ACC112 (cell line): Measurements from ENCODE around the gene MON2.

ENCODE experiments used
- H2AFZ ChIP-seq: fragments of 200-600 bp; sonication (generic); one replicate; pipeline ENCODE4 v1.6.0; 2017; ENCODE audit warnings: antibody characterized with exemption, low read length; ENCODE audit not compliant: unreplicated experiment
- H3K27ac ChIP-seq: fragments of 200-600 bp; sonication (generic); 2 replicates; pipeline ENCODE4 v1.5.1; 2014; ENCODE audit warnings: low read depth, mild to moderate bottlenecking, antibody characterized with exemption, low read length, moderate library complexity
- H3K27me3 ChIP-seq: fragments of 200-600 bp; sonication (generic); 2 replicates; pipeline ENCODE4 v1.6.1; 2014; ENCODE audit warnings: mild to moderate bottlenecking, antibody characterized with exemption, low read length, moderate library complexity, mixed read lengths; ENCODE audit not compliant: insufficient read depth
- H3K36me3 ChIP-seq: fragments of 200-600 bp; sonication (generic); 2 replicates; pipeline ENCODE4 v1.6.1; 2016; ENCODE audit warnings: mild to moderate bottlenecking, antibody characterized with exemption, low read length, moderate library complexity, mixed read lengths; ENCODE audit not compliant: insufficient read depth
- H3K4me1 ChIP-seq: fragments of 200-600 bp; sonication (generic); one replicate; pipeline ENCODE4 v1.6.1; 2016; ENCODE audit warnings: low read length, mixed read lengths; ENCODE audit not compliant: insufficient read depth, unreplicated experiment, control insufficient read depth
- H3K4me3 ChIP-seq: fragments of 200-600 bp; sonication (generic); 2 replicates; pipeline ENCODE4 v1.5.1; 2014; ENCODE audit warnings: mild to moderate bottlenecking, low read depth, low read length
- H3K79me2 ChIP-seq: fragments of 200-600 bp; sonication (generic); one replicate; pipeline ENCODE4 v1.6.0; 2016; ENCODE audit warnings: low read length; ENCODE audit not compliant: control insufficient read depth, unreplicated experiment, insufficient read depth

MON2 gene

GRCh38 chr12:62466594-62467491 lies at the start of gene MON2:
Gene MON2, plus strand, starts transcription at chr12:62466826. Its CDS starts 382 bp downstream, at chr12:62467208.
- H3K27me3 ChIP-seq = no peaks in the 10 kb centered on the region; the same call in none of the 2 replicates
- H3K4me3 ChIP-seq = peak within 1 kb of the TSS; percentile 85
- H3K79me2 ChIP-seq = peaks cover 50% of the 10 kb centered on the region
- H2AFZ ChIP-seq = peak within 1 kb of the TSS; percentile 98
- H3K4me1 ChIP-seq = no peaks in the 10 kb centered on the region
- H3K27ac ChIP-seq = peak within 1 kb of the TSS; percentile 55
- no peaks in the 10 kb centered on the region; the same call in 1 of the 2 replicates for H3K36me3 ChIP-seq

- Histone ChIP-seq H3K27me3 (peaks cover 18% of the 10 kb centered on the region), H3K36me3 (no peaks in the 10 kb centered on the region), H3K79me2 (no peaks in the 10 kb centered on the region), H3K4me1 (no peaks in the 10 kb centered on the region), H3K4me3 (no peak overlapping the region), H3K27ac (no peak overlapping the region), H2AFZ (no peak overlapping the region)
Measured at GRCh38 chr12:62426089-62426488, 40.5 kb upstream of the MON2 start.

- Histone ChIP-seq H3K27me3 (peaks cover 38% of the 10 kb centered on the region), H3K36me3 (no peaks in the 10 kb centered on the region), H3K4me1 (no peaks in the 10 kb centered on the region), H3K27ac (no peak overlapping the region), H3K79me2 (no peaks in the 10 kb centered on the region), H2AFZ (no peak overlapping the region), H3K4me3 (no peak overlapping the region)
Measured at GRCh38 chr12:62429457-62429856, 37.2 kb upstream of the MON2 start.

- no peaks in the 10 kb centered on the region for H3K36me3 ChIP-seq
- peak overlapping the region; percentile 44 for H2AFZ ChIP-seq
- peaks cover 34% of the 10 kb centered on the region for H3K27me3 ChIP-seq
- no peaks in the 10 kb centered on the region for H3K4me1 ChIP-seq
- H3K27ac ChIP-seq = no peak overlapping the region
- no peaks in the 10 kb centered on the region for H3K79me2 ChIP-seq
- peak overlapping the region; percentile 78 for H3K4me3 ChIP-seq
Measured at GRCh38 chr12:62434494-62435302, 31.9 kb upstream of the MON2 start.

- Histone ChIP-seq H3K79me2 (no peaks in the 10 kb centered on the region), H3K4me1 (no peaks in the 10 kb centered on the region), H3K4me3 (peak overlapping the region; percentile 78), H3K36me3 (no peaks in the 10 kb centered on the region), H2AFZ (peak overlapping the region; percentile 80), H3K27me3 (peaks cover 26% of the 10 kb centered on the region), H3K27ac (no peak overlapping the region)
Measured at GRCh38 chr12:62435303-62436163, 31.1 kb upstream of the MON2 start.

GRCh38 chr12:62436164-62436503 lies 30.5 kb upstream of the MON2 start:
- Histone ChIP-seq H3K4me3 (peak overlapping the region; percentile 78; the same call in 1 of the 2 replicates), H3K27ac (no peak overlapping the region), H3K79me2 (no peaks in the 10 kb centered on the region), H3K27me3 (peaks cover 20% of the 10 kb centered on the region), H3K36me3 (no peaks in the 10 kb centered on the region), H2AFZ (peak overlapping the region; percentile 80), H3K4me1 (no peaks in the 10 kb centered on the region)

- Histone ChIP-seq H3K27ac (no peak overlapping the region), H3K4me1 (no peaks in the 10 kb centered on the region)
Measured at GRCh38 chr12:62438098-62438692, 28.4 kb upstream of the MON2 start.

GRCh38 chr12:62446754-62447452 lies 19.7 kb upstream of the MON2 start:
- H3K36me3 ChIP-seq = no peaks in the 10 kb centered on the region

More at GRCh38 chr12:62438098-62438692, 28.4 kb upstream of the MON2 start:
- Histone ChIP-seq H3K36me3 (no peaks in the 10 kb centered on the region), H2AFZ (peak overlapping the region; percentile 43), H3K4me3 (0 out of 2 replicates have a peak overlapping the region, but pooled peaks have one; percentile 23), H3K79me2 (no peaks in the 10 kb centered on the region), H3K27me3 (peaks cover under 1% of the 10 kb centered on the region; the same call in 1 of the 2 replicates)

GRCh38 chr12:62448436-62448835 lies 18.2 kb upstream of the MON2 start:
- Histone ChIP-seq H3K4me3 (no peak overlapping the region), H3K4me1 (no peaks in the 10 kb centered on the region), H3K27me3 (peaks cover 3% of the 10 kb centered on the region; the same call in 1 of the 2 replicates), H3K27ac (no peak overlapping the region), H3K79me2 (no peaks in the 10 kb centered on the region), H2AFZ (no peak overlapping the region), H3K36me3 (no peaks in the 10 kb centered on the region)

More at GRCh38 chr12:62446754-62447452, 19.7 kb upstream of the MON2 start:
- H3K4me3 ChIP-seq = no peak overlapping the region
- no peaks in the 10 kb centered on the region for H3K27me3 ChIP-seq
- no peak overlapping the region for H2AFZ ChIP-seq
- H3K79me2 ChIP-seq = no peaks in the 10 kb centered on the region
- no peaks in the 10 kb centered on the region for H3K4me1 ChIP-seq
- H3K27ac ChIP-seq = no peak overlapping the region
